Suppressor macrophage (primary cell): ENCODE measurements around the gene DLAT.
"Not testable (repeated sequence)": the region's sequence is repeated elsewhere in the genome, so short reads cannot be mapped to it uniquely, and the experiment has no call there.

Experiments used
- DNase-seq, 4 experiments: peaks; one replicate each; pipeline ENCODE4 v3.0.0-alpha.2; 2020 to 2022

The DLAT gene

DNA sequence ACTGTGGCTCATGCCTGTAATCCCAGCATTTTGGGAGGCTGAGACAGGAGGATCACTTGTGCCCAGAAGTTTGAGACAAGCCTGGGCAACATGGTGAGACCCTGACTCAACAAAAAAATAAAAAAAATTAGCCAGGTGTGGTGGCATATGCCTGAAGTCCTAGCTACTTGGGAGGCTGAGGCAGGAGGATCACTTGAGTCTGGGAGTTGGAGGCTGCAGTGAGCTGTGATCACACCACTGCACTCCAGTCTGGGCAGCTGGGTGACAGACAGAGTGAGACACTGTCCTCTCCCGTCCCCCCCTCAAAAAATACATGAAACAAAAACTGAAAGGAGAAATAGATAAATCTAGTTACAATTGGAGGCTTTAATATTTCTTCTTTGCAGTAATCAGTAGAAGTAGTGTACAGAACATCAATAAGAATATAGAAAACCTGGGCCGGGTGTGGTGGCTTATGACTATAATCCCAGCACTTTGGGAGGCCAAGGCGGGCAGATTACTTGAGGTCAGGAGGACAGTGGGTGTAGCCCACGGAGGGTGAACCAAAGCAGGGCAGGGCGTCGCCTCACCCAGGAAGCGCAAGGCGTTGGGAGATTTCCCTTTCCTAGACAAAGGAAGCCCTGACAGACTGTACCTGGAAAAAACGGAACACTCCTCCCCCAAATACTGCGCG is 19.6 kb upstream of the DLAT start:
- no peak for DNase-seq

DNA sequence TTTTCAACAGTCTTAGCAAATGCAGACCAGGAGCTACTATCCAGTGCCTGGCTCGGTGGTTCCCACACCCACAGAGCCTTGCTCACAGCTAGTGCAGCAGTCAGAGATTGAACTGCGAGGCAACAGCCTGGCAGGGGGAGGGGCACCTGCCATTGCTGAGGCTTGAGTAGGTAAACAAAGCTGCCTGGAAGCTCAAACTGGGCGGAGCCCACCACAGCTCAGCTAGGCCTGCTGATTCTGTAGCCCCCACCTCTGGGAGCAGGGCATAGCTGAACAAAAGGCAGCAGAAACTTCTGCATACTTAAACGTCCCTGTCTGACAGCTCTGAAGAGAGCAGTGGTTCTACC is 19.1 kb upstream of the DLAT start:
- not testable (repeated sequence) for DNase-seq

DNA sequence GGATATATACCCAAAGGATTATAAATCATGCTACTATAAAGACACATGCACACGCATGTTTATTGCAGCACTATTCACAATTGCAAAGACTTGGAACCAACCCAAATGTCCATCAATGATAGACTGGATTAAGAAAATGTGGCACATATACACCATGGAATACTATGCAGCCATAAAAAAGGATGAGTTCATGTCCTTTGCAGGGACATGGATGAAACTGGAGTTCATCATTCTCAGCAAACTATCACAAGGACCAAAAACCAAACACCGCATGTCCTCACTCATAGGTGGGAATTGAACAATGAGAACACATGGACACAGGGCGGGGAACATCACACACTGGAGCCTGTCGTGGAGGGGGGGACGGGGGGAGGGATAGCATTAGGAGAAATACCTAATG is 13.8 kb upstream of the DLAT start:
- not testable (repeated sequence) for DNase-seq

DNA sequence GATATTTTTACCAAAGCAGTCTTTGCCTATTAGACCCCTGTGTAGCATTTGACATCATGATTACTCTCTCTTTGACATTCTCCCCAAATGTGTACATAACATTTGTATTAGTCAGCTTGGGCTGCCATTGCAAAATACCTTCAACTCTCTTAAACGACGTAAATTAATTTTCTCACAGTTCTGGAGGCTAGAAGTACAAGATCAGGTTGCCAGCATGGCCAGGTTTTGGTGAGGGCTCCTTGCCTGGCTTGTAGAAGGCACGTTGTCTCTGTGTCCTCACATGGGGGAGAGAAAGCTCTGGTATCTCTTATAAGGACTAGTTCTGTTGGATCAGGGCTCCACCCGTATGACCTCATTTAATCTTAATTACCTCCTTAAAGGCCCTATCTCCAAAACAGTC is 12.3 kb upstream of the DLAT start:
- no peak for DNase-seq

DNA sequence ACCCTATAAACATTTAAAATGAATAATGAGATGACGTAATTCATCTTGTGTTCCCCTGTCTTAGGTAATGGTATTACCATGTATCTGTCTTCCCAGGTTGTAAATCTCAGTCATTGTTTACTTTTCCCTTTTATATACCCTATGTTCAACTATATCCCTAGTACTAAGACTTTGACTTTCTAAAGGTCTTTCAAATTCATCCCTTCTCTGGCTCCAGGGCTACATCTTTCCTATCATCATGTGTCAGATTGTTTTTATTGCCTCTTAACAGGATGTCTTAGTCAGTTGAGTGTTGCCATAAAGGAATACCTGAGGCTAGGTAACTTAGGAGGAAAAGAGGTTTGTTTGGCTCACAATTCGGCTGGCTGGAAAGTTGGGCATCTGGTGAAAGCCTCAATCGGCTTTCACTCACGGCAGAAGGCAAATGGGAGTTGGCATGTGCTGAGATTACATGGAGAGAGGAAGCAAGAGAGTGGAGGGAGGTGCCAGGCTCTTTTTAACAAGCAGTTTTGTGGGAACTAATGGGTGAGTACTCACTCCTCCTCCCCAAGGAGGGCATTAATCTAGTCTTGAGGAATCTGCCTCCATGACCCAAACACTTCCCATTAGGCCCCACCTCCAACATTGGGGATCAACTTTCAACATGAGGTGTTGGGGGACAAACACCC is 11.6 kb upstream of the DLAT start:
- DNase-seq = no peak

DNA sequence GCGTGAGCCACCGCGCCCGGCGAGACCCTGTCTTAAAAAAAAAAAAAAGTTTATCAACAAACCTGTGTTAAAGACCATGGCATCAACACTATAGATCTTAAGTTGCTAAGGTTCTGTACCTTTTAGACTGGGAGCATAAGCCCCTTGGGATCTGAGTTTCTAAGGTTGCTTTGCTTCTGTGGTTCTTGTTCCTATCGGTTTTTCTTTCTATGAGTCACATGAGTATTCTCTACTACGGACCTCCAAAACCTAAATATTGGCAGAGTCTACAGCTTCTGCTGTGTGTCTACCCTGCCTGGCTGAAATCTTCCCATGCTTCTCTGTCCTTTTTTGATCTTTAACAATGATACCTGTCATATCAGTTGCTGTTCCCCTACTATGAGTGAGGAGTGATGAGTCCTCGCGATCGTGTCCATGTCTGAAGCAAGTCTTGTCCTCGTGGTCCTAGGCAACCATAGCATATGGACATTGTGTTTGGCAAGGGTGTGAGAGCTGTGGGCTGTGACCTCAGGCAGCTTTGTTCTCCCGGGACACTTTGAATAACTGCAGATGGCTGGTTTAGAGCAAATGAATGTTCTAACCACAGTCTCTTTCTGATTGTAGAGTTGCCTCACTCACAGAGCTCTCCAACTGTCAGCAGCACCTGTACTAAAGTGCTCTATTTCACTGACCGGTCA is 9.0 kb upstream of the DLAT start:
- no peak for DNase-seq

DNA sequence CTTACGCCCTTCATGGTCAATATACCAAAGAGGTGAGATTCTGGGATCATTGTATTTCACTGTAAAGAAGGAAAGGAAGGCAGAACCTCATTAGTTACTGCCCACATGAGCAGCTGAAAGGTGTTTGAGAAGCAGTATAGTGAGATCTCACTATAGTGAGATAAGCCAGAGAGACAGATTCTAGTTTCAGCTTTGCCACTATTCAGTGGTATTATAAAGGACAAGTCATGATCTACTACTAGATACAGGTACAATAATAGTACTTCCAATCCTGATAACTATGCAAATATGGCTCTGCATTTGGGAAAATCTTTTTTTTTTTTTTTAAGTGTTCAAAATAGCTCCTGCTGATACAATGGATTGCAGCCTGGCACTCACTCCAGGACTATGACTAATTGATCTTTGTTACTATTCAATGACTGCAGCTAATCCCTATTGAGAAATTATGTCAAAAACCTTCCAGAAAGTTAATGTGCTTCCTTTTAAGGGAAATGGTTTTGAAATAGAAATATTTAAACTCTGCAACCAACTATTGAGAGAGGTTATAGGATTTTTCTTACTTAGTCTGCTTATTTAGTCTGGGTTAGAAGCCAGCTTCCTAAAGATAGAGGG is 8.3 kb upstream of the DLAT start:
- peak in 1 of 4 experiments; percentile 10 for DNase-seq

DNA sequence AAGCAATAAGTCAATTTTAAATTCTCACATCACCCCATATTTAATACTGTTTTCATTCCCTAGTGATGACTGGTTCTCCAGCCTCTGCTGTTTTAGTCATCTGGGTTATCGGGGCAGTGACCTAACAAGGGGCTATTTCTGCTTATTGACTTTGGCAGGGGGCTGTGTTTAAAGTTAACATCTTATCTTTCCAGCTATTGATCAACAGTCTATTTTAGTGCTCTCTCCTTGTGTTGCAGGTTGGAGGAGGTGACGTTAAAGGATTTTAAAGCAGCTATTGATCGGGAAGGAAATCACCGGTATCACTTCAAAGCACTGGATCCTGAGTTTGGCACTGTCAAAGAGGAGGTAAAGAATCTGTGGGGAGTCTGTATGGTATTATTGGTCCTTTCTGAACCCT is 7.7 kb upstream of the DLAT start:
- no peak for DNase-seq

DNA sequence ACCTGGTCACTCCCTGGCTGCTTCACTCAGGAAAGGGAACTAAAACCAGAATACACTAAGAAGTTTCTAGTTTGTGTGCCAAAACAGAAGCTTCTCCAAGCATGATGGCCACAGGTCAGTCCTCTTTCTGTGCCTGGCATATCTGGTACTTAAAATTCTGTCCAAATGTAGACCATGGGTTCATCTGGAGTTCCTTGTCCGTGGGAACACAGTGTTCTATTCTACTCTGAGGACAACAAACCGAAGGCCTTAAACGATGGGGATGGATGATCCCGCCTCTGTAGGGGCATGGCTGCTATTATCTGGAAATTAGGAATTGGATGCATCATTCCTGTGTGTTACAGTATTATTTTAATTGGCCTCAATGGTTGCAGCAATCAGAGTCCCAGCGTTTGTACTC is 6.1 kb upstream of the DLAT start:
- DNase-seq = no peak

DNA sequence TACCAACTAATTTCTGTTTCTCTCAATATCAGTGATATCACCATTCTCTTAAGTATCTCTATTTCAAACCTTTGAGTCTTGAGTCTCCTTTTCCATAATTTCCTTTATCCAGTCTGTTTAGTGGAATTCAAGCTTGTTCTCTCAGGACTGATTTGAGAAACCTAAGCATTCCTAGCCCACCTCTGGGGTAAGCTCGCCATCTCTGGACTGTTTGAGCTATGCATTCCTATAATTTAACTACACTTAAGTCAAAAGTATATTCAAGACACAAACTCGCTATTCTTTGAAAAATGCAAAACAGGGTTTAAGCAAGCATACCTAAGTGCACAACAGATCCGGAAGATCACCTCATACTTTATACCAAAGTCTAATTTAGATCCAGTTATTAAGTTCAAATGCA is 2.1 kb upstream of the DLAT start:
- no peak for DNase-seq

DNA sequence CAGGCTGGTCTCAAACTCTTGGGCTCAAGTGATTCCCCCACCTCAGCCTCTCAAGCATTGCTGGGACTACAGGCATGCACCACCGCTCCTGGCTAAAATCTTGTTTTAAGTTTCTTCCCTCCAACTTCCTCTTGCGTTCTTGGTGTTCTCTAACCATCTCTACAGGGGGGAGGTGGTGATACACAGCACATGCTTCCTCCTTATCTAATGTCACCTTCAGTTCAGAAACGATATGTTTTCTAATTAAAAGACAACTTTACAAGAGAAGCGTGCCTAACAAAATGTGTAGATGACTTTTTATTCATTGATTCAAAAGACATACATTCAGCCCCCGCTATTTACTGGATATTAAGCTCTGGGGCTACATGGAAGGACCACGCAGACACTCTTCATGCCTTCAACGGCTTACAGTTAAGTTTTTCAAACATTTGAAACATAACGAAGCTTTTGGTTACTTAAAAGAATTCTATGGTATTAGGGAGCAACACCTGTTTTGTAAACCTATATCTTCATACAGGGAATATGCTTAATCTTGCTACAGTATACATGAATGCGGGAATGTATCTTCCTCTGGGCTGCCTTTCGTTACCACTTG is 933 bp upstream of the DLAT start:
- DNase-seq = peak; percentile 30 to 60 (median 45)

DNA sequence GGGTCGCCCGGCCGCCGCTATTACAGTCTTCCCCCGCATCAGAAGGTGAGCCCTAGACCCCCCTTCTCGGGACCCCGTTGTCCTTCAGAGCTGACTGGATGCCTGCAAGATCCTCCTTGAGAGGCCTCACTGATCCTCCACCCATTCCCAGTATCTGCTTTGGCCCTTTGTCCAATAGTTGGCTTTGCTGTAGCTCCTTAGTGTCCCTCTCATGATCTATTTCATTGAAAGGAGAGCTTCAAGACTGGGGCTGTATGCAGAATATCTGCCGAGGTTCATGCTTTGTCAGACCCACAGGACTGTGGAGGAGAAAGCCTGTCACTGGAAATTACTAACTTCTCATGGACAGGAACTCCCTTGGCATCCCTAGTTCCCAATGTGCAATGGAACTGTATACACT is 499 bp downstream of the DLAT start:
- DNase-seq = peak in 3 of 4 experiments; percentile 16 to 25 (median 17)

DNA sequence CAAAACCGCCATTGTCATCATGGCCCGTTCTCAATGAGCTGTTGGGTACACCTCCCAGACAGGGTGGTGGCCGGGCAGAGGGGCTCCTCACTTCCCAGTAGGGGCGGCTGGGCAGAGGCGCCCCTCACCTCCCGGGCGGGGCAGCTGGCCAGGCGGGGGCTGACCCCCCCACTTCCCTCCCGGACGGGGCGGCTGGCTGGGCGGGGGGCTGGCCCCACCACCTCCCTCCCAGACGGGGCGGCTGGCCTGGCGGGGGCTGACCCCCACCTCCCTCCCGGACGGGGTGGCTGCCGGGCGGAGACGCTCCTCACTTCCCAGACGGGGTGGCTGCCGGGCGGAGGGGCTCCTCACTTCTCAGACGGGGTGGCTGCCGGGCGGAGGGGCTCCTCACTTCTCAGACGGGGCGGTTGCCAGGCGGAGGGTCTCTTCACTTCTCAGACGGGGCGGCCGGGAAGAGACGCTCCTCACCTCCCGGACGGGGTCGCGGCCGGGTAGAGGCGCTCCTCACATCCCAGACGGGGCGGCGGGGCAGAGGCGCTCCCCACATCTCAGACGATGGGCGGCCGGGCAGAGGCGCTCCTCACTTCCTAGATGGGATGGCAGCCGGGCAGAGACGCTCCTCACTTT is 1.7 kb downstream of the DLAT start:
- DNase-seq = not testable (repeated sequence)

DNA sequence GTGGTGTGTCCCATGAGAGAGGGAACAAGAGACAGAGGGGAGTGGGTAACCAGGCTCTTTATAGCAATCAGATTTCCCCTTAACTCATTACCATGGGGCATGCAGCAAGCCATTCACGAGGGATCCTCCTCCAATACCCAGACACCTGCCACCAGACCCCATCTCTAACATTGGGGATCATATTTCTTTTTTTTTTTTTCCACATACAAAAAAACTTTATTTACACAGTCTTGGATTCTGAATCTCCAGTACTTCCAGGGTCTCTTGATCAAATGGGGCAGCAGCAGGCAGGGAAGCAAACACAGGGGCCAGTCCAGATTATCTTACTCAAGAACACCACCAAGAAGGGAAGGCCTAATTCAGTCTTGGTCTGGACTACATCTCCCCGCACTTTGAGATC is 4.3 kb downstream of the DLAT start:
- DNase-seq = no peak

DNA sequence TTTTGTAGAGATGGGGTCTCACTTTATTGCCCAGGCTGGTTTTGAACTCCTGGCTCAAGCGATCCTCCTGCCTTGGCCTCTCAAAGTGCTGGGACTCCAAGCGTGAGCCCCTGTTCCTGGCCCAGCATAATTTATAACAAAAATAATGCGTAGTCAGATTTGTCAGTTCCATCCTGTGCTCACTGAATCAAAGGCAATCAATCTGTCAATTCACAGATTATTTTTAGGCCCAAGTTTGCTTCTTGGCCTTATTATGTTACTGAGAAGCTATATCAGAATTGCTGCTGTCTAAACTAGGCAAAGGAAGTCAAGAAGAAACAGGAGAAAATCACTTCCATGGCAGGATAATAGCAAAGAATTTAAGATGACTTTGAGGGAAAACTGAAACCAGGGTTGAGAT is 8.7 kb downstream of the DLAT start:
- no peak for DNase-seq

DNA sequence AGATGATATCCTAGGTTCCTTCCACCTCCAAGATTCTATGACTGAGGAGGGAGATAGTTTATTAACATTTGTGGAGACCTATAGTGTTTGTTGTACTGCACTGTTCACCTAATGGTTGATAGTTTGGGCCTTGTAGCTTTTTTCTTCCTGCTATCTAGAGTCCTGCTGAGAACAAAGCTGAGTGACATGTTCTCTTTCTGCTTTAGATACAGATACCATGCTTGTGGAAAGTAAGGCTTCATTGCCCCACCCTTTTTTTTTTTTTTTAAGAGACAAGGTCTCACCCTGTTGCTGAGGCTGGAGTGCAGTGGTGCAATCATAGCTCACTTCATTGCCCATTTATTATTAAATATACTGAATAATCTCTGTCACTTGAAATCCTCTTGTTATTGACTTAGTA is 12.3 kb downstream of the DLAT start:
- no peak for DNase-seq

DNA sequence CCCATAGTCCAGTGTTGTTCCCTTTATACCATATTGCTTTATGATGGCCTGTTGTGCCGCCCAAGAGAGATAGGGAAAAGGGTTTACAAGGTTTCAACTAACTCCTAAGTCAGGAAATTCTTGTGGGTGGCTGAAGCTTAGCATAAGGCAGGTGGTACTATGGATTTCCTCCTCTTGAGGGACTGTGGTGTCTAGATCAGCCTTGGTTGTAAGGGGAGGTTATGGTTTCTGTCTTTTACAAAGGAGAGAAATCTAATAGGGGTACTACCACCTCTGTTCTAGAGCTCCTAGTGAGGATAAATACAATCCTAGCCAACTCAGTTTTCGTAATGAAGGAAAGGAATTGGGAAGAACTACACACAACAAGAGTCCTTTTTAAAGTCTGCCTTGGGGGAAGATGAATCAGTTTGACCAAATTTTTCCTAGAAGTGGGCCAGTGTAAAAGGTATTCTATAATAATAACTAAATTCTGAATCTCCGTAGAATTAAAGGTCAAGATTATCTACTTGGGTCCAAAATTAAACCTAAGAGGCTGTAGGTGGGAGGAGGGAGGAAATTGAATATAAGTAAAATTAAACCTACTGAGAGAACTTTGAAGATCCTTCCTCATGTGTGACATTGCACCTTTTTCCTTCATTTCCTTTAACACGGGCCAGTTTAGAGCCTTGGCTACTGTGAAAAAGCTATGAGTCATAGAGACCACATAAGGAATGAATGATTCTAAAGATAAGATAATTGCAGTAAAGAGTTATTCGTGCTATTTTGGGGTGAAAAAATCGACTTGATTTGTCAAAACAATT is 17.2 kb downstream of the DLAT start:
- no peak for DNase-seq

DNA sequence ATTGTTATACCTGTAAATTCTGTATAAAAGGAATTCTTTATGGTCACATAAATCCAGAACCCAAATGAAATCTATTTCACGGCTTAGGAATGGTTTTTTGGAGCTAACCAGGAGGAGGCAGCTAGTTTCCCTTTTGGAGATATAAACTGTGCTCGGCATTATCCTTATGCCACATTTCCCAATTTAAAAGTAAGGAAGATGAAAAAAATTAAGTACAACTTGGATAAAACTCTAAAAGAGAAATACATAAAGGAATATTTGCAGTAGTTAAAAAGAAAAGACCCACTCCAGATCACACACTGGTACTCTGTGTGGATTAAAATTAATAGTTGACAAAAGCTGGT is 17.7 kb downstream of the DLAT start:
- no peak for DNase-seq

DNA sequence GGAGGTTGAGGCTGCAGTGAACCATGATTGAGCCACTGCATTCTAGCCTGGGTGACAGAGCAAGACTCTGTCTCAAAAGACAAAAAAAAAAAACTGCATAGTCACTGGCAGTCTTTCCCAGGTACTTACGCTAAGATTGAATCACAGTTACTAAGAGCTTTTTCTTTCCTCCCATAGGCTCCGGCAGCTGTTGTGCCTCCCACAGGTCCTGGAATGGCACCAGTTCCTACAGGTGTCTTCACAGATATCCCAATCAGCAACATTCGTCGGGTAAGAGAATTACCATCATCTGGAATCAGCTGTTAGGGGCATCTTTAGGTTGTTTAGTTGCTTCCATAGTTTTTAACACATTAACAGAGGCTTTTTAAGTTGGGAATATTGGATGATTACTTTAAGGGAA is 19.8 kb downstream of the DLAT start:
- no peak for DNase-seq

DNA sequence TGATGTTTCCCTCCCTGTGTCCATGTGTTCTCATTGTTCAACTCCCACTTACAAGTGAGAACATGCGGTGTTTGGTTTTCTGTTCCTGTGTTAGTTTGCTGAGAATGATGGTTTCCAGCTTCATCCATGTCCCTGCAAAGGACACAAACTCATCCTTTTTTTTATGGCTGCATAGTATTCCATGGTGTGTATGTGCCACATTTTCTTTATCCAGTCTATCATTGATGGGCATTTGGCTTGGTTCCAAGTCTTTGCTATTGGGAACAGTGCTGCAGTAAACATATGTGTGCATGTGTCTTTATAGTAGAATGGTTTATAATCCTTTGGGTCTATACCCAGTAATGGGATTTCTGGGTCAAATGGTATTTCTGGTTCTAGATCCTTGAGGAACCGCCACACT is 21.4 kb downstream of the DLAT start:
- not testable (repeated sequence) for DNase-seq

DNA sequence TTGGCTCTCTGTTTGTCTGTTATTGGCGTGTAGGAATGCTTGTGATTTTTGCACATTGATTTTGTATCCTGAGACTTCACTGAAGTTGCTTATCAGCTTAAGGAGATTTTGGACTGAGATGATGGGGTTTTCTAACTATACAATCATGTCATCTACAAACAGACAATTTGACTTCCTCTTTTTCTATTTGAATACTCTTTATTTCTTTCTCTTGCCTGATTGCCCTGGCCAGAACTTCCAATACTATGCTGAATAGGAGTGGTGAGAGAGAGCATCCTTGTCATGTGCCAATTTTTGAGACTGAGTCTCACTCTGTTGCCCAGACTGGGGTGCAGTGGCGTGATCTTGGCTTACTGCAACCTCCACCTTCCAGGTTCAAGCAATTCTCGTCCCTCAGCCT is 23.0 kb downstream of the DLAT start:
- DNase-seq = peak in 1 of 4 experiments; percentile 19

DNA sequence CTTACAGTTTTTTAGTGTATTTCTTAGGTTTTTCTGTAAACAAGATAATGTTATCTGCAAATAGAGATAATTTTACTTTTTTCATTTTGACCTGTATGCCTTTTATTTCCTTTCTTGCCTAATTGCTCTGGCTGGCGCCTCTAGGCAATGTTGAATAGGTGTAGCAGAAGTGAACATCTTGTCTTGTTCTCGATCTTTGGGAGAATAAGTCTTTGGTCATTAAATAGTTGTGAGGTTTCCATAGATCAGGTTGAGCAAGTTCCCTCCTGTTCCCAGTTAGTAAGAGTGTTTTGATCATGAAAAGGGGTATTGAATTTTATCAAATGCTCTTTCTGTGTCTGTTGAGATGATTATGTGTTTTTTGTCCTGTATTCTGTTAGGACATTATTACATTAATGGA is 24.6 kb downstream of the DLAT start:
- DNase-seq = no peak
